RPMI8226 (cell line): ENCODE results near the gene NRXN2.
A peak's percentile ranks its signal among the peaks of the same experiment; 100 is the strongest.
"Not testable (repeated sequence)": the region's sequence is repeated elsewhere in the genome, so short reads cannot be mapped to it uniquely, and the experiment has no call there.

ENCODE experiments used
- DNase-seq: peaks from one replicate; pipeline ENCODE4 v3.0.0-alpha.2; 2015

The NRXN2 gene

DNA sequence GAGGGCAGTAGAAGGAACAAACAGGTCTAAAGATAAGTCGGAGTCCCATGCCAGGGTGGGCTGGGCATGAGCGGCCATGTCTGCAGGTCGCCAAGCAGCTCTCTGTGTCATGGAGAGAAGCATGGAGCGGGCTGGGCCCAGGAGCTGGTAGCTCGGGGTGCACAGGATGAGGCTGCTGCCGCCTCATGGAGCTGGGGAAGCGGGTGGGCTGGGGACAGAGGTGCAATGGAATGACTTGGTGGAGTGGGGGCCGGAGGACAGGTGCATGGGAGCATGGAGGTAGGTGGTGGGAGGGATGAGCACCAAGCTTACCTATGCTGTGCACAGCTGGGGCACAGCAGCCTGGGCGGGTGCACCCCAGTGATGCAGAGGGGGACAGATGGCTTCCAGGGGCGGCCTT, 3.6 kb downstream of the NRXN2 start:
- DNase-seq = no peak

- DNase-seq = no peak
Observed at GRCh38 chr11:64718780-64719124, 4.2 kb downstream of the NRXN2 start.

- no peak for DNase-seq
Observed at GRCh38 chr11:64718084-64718779, 4.8 kb downstream of the NRXN2 start.

DNA sequence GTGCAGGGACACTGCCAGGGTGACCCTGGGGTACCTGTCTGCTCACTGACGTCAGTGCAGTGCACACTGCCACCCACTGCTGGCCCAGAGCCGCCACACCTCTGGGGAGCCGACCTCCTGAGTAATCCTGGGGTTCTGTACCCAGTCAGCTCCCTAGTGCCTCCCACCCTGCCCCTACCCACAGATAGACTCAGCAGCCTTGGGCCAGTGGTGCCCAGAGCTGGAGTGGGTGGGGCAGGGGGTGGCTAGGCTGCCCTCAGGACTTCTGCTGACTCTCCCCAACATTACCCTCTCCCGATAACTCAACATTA, 5.8 kb downstream of the NRXN2 start:
- no peak for DNase-seq

GRCh38 chr11:64716473-64717267, 6.3 kb downstream of the NRXN2 start:
- DNase-seq = no peak

GRCh38 chr11:64715756-64716472, 7.1 kb downstream of the NRXN2 start:
- DNase-seq = no peak

- no peak for DNase-seq
Observed at GRCh38 chr11:64715110-64715509, 7.9 kb downstream of the NRXN2 start.

DNA sequence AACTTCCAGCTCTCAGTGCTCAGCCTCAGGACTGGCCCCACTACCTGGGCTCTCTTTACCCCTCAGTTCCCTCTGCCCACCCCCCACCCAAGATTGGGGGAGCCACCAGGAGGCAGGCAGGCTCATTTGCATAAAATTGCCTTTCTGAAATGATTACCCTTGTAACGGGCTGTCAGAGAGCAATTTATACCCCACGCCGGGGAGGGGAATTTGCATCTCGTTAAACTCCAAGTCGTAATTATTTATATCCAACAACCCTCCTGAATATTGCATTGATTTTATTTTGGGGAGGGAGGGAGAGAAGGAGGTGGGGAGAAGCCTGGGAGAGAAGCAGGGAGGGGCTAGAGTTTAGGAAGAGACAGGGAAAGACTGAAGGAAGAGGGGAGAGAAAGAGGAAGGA, 8.3 kb downstream of the NRXN2 start:
- no peak for DNase-seq

DNA sequence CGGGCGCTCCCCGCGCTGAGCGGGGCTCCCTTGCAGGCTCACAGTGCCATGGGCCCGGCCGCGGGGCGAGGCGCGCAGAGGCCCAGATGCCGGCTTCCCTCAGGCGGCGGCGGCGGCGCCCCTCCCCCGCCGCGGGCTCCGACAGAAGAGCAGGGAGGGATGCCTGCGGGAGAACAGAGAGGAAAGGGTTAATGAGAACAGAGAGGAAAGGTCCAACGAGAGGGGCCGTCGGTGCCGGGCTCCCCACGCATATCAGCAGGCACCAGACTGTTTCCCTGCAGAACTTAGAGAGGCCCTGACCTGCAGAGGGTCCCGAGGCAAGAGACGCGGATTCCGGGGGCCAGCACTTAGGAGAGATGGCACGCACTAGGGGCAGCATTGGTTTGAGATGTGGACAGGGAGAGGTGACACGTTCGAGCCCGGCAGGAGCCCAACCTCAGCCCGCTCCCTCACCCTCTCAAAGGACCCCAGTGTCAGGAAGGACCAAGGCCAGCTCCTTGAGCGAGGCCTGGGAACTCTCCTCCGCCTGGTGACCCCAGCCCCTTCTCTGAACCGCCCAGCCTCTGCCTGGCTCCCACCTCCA, 9.1 kb downstream of the NRXN2 start:
- no peak for DNase-seq

DNA sequence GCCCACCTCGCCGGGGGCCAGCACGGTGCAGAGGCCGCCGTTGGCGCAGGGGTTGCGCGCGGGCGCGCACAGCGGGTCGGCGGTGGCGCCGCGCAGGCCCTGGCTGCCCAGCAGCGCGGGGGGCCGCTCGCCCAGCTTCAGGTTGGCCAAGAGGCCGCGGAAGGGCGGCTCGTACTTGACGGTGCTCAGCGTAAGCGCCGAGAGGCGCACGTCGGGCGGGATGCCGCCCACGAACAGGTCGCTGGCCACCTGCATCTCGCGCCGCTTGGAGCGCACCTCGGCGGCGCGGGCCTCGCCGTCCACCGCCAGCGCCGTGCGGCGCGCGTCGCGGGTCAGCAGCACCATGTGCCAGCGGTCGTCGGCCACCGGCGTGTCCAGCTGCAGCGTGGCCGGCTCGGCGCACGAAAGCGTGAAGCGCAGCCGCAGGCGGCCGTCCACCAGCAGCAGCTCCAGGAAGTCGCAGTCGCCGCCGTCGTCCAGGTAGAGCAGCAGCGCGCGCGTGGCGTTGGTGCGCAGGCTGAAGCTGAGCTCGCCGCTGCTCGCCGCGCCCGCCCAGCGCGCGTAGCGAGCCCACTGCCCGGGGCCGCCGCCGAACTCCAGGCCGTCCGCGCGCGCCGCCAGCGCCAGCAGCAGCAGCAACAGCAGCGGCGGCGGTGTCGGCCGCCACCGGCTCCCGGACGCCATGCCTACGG, 9.8 kb downstream of the NRXN2 start:
- DNase-seq = peak; percentile 46

DNA sequence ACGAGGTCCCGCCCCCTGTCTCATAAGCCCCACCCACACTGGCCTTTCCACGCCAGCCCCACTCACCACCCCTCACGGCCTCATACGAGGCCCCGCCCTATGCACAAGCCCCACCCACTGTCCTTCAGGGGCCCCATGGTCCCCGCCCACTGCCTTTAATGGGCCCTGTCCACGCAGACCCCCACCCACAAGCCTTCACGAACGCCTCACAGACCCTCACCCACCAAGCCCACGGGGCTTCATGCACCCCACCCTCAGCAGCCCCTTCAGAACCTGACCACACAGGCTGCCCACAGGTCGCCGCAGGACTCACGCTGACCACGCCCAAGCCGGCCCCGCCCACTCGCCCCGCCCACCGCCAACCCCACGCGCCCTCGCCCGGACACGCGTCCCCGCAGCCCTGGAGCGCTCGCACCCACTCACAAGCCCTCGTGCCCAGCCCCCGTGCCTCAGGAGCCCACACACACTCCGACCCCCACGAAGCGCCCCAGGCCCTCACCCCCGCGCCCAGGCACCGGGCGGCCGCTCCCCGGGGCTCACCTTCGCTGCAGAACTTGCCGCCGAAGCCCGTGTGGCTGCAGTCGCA, 10.5 kb downstream of the NRXN2 start:
- DNase-seq = no peak

- no peak for DNase-seq
Observed at GRCh38 chr11:64711956-64712362, 11.0 kb downstream of the NRXN2 start.

GRCh38 chr11:64711138-64711955, 11.7 kb downstream of the NRXN2 start:
- DNase-seq = no peak

DNA sequence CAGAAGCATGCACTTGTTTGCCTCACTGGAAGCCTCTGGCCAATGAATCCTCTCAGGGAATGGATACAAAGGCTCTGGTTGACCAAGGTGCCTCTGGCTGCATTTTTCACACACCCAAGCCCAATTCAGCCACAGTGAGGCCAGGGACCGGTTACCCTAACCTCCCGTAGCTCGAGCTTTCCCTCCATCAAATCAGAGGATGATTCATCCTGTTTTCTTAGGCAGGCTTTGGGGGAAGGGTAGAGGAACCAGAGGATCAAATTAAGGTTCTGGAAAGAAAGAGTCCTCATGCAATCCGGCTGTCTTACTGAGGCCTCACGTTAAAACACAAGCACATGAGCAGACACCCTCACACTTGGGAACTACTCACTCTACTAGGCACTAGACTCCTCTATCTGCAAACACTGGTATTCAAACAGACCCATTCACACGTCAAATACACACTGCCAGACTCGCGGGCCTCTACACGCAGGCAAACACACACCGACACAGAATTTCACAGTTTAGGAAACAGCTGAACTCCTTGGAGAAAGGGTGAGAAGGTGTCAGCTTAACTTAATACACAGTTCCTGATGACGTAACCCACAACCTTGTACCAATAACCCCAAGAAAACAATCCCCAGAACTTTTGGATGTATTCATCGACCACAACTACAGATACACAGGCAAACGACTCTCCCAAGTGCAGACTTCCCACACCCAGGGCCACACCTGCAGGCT, 12.4 kb downstream of the NRXN2 start:
- no peak for DNase-seq

DNA sequence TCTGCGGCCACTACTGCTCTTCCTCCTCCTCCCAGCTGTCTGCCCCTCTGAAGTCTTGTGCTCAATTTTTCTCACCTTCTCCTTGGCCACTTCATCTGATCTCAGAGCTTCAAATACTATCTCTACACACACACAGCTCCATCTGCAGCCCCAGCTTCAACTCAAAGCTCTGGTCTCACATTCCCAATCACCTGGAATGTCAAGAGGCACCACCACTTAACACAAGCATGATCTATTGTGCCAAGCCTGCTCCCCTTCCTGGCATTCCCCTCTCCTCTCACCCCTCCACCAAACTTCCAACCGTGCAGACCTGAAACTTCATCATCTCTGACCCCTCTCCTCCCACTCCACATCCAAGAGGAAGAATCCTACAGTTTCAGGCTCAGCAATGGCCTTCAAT, 17.5 kb downstream of the NRXN2 start:
- DNase-seq = no peak

DNA sequence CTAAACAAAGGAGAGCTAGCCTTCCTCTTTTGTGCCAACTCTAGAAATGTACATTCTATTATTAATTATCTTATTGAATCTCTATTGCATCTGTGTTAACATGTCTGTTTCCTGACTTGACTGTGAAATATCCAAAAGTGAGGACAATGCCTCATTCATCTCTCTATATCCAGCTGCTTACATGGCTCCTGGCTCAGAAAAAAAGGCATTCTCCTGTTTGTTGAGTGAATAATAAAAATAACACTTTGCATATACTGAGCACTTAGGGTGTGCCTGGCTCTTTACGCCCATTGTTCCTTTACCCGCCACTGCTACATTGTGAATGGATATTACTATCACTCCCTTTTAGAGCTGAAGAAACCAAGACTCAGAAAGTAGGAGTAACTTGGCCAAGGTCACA, 19.9 kb downstream of the NRXN2 start:
- DNase-seq = no peak

DNA sequence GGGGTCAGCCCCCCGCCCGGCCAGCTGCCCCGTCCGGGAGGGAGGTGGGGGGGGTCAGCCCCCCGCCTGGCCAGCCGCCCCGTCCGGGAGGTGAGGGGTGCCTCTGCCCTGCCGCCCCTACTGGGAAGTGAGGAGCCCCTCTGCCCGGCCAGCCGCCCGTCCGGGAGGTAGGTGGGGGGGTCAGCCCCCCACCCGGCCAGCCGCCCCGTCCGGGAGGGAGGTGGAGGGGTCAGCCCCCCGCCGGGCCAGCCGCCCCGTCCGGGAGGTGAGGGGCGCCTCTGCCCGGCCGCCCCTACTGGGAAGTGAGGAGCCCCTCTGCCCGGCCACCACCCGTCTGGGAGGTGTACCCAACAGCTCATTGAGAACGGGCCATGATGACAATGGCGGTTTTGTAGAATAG, 21.0 kb downstream of the NRXN2 start:
- not testable (repeated sequence) for DNase-seq

DNA sequence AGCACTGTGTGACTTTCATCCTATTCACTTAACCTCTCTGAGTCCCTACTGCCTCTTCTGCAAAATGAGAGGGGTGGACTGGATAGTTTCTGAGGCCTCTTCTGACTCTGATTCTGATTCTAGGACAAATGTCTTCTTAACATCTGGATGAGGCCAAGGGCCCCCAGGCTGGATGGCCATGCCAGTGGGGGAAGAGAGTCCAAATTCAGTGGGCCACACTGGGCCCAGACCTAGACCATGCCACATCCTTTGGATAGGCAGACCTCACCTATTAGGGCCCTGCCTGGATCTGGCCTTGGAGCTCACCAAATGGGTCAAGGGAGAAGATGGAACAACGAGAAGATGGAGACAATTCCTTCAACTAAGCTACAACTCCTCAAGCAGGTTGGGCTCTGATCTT, 24.6 kb downstream of the NRXN2 start:
- no peak for DNase-seq

DNA sequence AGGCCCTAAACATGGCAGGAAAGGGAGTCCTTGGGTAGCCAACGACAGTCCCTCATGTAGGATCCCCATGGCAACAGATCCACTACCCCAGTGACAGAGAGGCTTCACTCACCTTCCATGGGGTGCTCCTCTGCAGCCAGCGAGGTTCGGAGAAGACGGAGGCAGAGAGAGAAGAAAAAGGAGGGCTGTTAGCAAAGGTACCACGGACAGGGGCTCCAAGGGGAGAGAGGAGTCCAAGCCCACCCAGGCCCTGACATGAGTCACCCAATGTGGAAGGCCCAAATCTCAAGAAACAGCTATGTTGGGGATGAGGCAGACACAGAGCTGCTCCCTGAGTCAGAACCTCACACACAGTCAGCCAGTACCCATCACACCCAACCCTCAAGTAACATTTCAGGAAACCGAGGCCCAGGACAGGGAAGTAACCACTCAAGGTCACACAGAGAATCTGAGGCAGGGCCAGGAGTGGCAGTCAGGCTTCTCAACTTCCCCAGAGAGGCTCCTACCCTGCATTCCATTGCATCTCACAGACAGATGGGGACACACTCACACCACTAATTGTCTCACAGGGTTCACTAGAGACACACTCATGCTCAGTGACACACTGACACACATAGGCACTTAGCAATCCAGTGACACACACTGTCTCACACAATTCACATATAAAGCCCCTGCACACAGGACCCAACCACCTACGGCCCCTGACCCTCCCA, 25.2 kb downstream of the NRXN2 start:
- no peak for DNase-seq

- no peak for DNase-seq
Observed at GRCh38 chr11:64696045-64696444, 27.0 kb downstream of the NRXN2 start.

DNA sequence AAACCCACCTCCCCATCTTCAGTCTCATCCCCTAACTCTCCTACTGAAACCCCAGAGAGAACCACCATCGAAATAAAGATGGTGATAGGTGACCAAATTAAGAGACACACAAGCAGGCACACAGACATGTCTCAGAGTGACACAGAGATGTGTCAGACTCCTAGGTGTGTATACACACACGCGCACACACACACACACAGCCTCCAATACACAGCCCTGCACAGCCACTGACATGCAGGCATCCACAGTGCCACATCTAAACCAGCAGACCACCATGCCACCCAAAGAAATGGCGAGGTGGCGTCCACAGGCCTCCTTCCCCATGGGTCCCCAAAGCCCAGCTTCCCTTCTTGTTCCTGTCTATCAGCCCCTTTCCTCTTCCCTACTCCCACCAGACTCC, 27.4 kb downstream of the NRXN2 start:
- DNase-seq = no peak
